G401.6 (cell line): ENCODE results near the gene CNTLN.
A peak's percentile ranks its signal among the peaks of the same experiment; 100 is the strongest.
"Not testable (repeated sequence)": the region's sequence is repeated elsewhere in the genome, so short reads cannot be mapped to it uniquely, and the experiment has no call there.

ENCODE experiments used
- FAIRE-seq: peaks from 2 replicates; lab custom pipeline; 2012; peaks lifted over from hg19 to GRCh38; lab: Jason Lieb, UNC

Gene CNTLN

DNA sequence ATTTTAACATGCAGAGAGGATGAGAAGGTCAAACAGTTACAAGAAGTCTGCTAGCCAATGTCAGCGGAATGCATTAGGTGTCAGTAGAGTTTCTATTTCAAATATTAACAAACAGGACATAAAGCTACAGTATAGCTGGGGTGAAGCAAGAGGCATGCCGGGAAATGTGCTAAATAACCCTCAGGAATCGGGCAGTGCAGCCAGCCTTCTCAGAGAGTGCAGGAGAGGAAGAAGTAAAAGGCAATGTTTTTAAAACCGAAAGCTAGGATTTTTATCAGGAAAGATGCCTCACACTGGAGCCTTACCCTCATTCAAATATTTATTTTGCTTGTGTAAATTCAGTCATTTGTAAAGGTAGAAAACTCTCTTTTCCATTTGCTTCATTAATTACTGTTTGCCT is 384.9 kb downstream of the CNTLN start:
- FAIRE-seq: no peak

DNA sequence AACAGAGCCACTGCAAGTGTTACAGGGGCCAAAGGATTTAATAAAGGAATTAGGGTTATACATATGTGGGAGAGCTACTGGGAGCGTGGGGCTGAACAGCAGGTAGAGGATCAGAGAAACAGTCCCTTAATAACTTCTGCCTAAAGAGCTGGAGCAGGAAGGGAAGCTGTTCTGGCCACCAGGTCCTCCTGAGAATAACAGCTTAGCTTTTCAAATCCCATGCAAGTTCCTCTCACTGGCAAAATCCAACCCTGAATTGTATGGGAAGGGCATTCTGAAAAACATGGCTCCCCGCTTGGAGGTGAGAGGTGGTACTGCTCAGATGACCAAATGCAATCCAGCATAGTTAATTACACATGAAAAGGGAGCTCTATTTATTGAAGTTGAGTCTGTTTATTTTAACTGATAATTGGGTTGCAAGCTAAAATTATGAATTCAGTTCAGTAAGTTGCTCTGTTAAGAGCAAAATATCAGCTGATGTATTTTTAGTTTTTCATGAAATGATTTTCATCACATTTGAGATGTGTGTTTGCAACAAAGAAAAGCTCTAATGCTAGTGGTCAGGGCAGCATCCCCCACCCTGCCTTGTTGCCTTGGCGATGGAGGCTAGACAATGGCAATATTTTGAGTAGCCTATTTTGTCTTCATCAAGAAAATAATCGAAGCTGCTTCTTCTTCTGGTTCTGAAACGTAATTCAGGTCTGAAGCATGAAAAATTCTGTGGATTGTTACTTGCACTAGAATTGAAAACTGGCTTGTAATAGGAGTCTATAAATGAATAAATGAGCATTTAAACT is 385.6 kb downstream of the CNTLN start:
- FAIRE-seq: no peak

DNA sequence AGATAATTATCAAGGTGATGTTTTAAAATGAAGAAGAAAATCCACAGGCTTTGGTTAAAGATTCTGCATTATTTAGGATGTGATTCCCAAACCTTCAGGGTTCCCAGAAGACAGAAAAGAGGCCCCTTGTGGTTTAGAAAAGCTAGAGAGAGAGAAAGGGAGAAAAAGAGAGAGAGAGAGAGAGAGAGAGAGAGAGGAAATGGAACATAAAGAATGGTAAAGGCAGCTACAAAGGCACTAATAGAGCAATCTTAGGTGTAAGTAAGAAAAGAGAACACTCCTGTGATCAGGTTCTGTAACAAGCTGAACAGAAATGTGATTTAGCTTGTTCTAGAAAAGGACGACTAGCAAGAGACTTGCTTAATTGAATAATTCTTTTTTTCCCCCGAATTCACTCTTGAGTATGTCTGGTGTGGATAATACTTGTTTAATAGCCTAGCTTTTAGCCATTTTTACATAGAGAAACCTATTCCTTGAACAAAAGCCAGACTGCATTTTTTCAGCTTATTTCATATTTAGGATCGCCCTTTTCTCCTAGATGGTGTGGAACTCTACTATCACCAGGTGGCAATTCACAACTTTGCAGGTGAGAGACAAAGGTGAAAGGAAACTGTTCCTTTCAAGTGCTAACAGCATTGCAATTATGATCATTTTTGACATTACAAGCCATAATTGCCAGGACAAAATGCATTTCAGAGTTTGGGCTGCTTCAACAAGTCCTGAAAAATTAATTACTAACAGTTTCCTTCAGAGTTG is 386.4 kb downstream of the CNTLN start:
- no peak for FAIRE-seq

DNA sequence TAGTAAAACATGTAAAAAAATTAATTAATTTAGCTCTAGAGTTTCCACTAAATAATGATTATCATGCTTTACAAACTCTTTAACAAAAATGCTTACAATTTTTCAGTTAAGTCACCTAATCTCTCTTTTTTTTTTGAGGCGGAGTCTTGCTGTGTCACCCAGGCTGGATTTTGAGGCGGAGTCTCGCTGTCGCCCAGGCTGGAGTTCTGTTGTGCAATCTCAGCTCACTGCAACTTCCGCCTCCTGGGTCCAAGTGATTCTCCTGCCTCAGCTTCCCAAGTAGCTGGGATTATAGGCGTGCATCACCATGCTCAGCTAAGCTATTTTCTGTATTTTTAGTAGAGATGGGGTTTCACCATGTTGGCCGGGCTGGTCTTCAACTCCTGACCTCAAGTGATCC is 391.9 kb downstream of the CNTLN start:
- not testable (repeated sequence) for FAIRE-seq

DNA sequence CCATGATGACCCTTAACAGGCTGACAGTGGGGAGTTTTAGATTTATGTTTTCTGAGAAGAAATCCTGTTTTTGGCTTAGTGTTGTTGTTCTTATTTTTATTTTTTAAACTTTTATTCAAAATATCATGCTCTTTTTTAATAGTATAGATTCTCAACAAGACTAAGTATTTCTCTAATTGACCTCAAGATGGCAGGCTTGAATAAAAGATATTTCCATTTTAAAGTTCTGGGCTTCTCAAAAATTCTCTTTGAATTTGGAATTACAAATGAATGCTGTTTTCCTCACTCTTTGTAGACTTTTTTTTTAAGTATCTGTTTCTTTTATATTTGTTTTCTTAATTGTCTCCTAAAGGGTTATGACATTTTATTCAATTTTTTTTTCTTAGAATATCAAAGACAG is 394.0 kb downstream of the CNTLN start:
- FAIRE-seq: peak; percentile 94

DNA sequence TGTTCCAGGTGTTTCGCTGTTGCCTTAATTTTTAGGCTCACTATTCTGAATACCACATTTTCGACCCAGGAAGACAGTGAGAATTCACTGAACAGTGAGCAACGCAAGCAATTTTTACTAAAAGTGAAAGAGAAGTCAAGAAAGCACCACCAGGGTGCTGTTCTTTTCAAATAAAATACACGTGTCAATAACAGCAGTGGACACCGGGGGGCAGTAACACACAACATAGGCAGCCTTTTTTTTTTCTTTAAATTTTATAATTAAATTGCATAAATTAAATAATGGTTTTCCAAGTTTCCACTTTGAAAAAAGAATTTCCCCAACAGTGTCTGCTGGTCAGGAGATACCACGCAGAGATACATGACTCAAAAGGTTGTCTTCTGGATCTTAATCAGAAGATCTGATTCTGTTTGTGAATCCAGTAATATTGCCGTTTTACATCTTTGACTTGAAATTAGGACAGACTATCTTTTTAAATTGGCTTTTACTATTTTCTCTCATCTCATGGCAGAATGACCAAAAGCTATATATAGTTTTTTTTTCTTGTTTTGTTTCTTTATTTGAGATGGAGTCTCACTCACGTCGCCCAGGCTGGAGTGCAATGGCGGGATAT is 396.9 kb downstream of the CNTLN start:
- peak; percentile 92 for FAIRE-seq

DNA sequence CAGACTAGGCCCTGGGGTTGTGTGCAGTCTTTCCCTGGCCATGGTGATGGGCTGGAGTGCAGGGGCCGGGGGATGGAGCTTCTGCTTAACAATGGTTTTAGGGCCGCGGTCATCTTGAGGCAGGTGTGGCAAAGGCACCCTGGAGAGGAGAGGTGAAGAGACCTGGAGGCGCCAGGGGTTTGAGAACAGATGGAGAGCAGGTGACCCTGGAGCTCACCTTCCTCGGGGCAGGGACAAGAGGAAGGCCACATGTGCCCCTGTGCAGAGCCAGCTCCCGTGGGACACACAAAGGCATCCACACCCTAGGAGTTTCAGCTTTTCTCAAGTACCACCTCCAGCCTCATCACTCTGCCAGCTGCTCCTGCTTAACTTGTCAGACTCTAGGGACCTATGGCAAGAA is 397.6 kb downstream of the CNTLN start:
- FAIRE-seq: no peak

DNA sequence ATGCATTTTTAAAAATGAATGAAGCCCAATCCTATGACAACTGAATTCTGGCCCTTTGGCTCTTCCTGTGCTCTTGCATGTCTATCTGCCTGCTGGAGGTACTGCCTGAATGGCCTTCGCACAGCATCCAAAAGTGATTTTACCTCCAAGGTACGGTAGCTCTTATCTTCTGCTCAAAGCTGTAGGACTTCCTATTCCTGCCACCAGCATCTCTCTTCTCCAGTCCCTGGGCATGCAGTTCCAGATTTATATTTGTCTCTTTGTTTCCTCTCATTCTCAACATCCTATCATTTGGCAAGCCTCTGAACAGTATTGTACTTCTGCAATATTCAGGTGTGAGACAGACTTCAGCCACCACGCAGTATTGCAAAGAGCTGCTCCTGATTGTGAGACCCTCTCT is 400.3 kb downstream of the CNTLN start:
- FAIRE-seq: no peak

DNA sequence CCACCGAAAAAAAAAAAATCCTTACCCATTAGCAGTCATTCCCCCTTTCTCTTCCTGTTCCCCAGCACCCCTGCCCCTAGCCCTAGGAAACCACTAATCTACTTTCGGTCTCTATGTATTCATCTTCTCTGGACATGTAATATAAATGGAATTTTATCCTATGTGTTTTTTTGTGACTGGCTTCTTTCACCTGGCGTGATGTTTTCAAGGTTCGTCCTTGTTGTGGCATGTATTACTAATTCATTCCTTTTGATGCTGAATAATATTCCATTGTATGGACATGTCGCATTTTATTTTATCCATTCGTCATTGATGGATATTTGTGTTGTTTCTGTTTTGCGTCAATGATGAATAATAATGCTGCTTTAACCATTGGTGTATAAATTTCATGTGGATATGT is 401.2 kb downstream of the CNTLN start:
- no peak for FAIRE-seq

DNA sequence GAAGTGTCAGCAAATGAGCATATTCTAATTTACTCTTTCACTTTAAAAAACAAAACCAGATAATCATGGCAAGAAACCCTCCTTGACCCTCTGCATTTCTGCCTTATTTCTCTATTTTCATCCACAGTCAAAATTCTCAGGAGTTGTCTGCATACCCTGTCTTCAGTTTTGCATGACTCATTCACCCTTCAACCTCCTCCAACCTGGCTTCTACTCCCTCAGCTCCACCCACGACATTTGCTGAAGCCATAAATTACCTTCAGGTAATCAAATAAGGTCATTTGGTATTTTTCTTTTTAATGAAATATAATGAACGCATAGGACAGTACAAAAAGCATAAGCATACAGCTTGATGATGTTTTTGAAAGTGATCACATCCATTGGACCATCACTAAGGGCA is 416.2 kb downstream of the CNTLN start:
- FAIRE-seq: no peak
